Mesendoderm (in vitro differentiated cells): ENCODE results near the gene ZCWPW1. TPM values are rescaled to one million over a fixed set of nuclear protein-coding genes. Genes with fewer than 3 reads are reported as not detected.

Experiments
- DNase-seq: peaks from one replicate; pipeline ENCODE4 v3.0.0; 2013
- H2AK5ac ChIP-seq: 2 replicates; pipeline ENCODE4 v1.6.1; 2013; ENCODE audit warnings: low read length, inconsistent platforms
- H2BK120ac ChIP-seq: 2 replicates; pipeline ENCODE4 v1.6.1; 2013; ENCODE audit warnings: low read depth, mild to moderate bottlenecking, low read length, moderate library complexity, mixed read lengths
- H2BK15ac ChIP-seq: replicated peaks from 2 replicates; pipeline ENCODE4 v1.6.1; 2013; ENCODE audit warnings: low read depth, mild to moderate bottlenecking, moderate library complexity
- H2BK5ac ChIP-seq: 2 replicates; pipeline ENCODE4 v1.6.1; 2013; ENCODE audit warnings: low read length, inconsistent platforms
- H3K18ac ChIP-seq: 2 replicates; pipeline ENCODE4 v1.6.1; 2013; ENCODE audit warnings: mild to moderate bottlenecking, low read length, mixed read lengths
- H3K23ac ChIP-seq: one replicate; pipeline ENCODE4 v1.6.1; 2013; ENCODE audit warnings: low read length
- H3K27ac ChIP-seq: 2 replicates; pipeline ENCODE4 v1.5.1; 2013; ENCODE audit warnings: low read depth, mild to moderate bottlenecking, inconsistent platforms, low read length, moderate library complexity
- H3K27me3 ChIP-seq: 2 replicates; pipeline ENCODE4 v1.6.1; 2013; ENCODE audit warnings: low read length, control low read depth, mild to moderate bottlenecking, inconsistent platforms; ENCODE audit not compliant: insufficient read depth, poor library complexity
- H3K36me3 ChIP-seq: 2 replicates; pipeline ENCODE4 v1.6.1; 2013; ENCODE audit warnings: low read length, inconsistent platforms; ENCODE audit not compliant: control insufficient read depth, insufficient read depth
- H3K4ac ChIP-seq: one replicate; pipeline ENCODE4 v1.6.1; 2013; ENCODE audit warnings: low read depth, mild to moderate bottlenecking, low read length, moderate library complexity
- H3K4me1 ChIP-seq: 2 replicates; pipeline ENCODE4 v1.6.1; 2013; ENCODE audit warnings: low read depth, low read length, inconsistent platforms; ENCODE audit not compliant: control insufficient read depth
- H3K4me2 ChIP-seq: 2 replicates; pipeline ENCODE4 v1.6.1; 2013; ENCODE audit warnings: low read length
- H3K4me3 ChIP-seq: 2 replicates; pipeline ENCODE4 v1.5.1; 2013; ENCODE audit warnings: mild to moderate bottlenecking, low read length
- H3K56ac ChIP-seq: one replicate; pipeline ENCODE4 v1.6.1; 2013; ENCODE audit warnings: low read length
- H3K79me1 ChIP-seq: 2 replicates; pipeline ENCODE4 v1.6.1; 2013; ENCODE audit warnings: low read length, inconsistent platforms
- H3K79me2 ChIP-seq: 2 replicates; pipeline ENCODE4 v1.6.1; 2013; ENCODE audit warnings: mild to moderate bottlenecking, low read length; ENCODE audit not compliant: control insufficient read depth, insufficient read depth
- H3K9ac ChIP-seq: 2 replicates; pipeline ENCODE4 v1.6.1; 2013; ENCODE audit warnings: low read length, inconsistent platforms
- H4K5ac ChIP-seq: one replicate; pipeline ENCODE4 v1.6.1; 2013; ENCODE audit warnings: low read length
- H4K8ac ChIP-seq: one replicate; pipeline ENCODE4 v1.6.1; 2013; ENCODE audit warnings: low read depth, mild to moderate bottlenecking, control low read depth, low read length, moderate library complexity
- WGBS: extraction: QIAGEN DNeasy Blood & Tissue Kit; methylation state at CpG from one replicate; pipeline ENCODE4 v1.1.7; 2013; ENCODE audit warnings: low lambda C conversion rate, missing lambda C conversion rate; ENCODE audit not compliant: insufficient coverage; ENCODE audit errors: extremely low coverage; 5-methylcytosine and 5-hydroxymethylcytosine counted together
- polyA plus RNA-seq, 2 experiments: library from polyadenylated mRNA; stranded (reverse); fragments of 200-250 nt; gene quantifications; one replicate each; pipeline ENCODE4 v1.2.3, GENCODE V29; 2013

Gene ZCWPW1
- polyA plus RNA-seq (2013, experiment 1 of 2) = 1.1 TPM
- polyA plus RNA-seq (2013, experiment 2 of 2) = 0.95 TPM

GRCh38 chr7:100428199-100428966, at the start of gene ZCWPW1:
Gene ZCWPW1 (minus strand): TSS chr7:100428703. CDS start chr7:100420649, 8,054 bp downstream.
- peak; percentile 98 for DNase-seq
- Histone ChIP-seq H3K27ac (peak within 1 kb of the TSS; percentile 99), H2AK5ac (peak within 1 kb of the TSS; percentile 75), H2BK15ac (no peak within 1 kb of the TSS), H3K4me2 (peak within 1 kb of the TSS; percentile 97), H3K36me3 (peaks cover 5% of the 10 kb centered on the region), H3K27me3 (no peaks in the 10 kb centered on the region), H4K5ac (peak within 1 kb of the TSS; percentile 12), H2BK5ac (peak within 1 kb of the TSS; percentile 99), H3K79me2 (peaks cover 33% of the 10 kb centered on the region), H3K23ac (no peak within 1 kb of the TSS), H3K9ac (peak within 1 kb of the TSS; percentile 97), H3K4me1 (peaks cover 12% of the 10 kb centered on the region), H4K8ac (no peak within 1 kb of the TSS), H3K4ac (no peak within 1 kb of the TSS), H2BK120ac (no peak within 1 kb of the TSS), H3K56ac (peak within 1 kb of the TSS; percentile 100), H3K18ac (peak within 1 kb of the TSS; percentile 99), H3K4me3 (peak within 1 kb of the TSS; percentile 76), H3K79me1 (peaks cover 20% of the 10 kb centered on the region)
- WGBS = no CpG with 5 or more reads among the region's 66 CpGs

- H3K23ac ChIP-seq = no peak overlapping the region
- no CpG with 5 or more reads among the region's 16 CpGs for WGBS
- DNase-seq = no peak
These were observed 49.4 kb upstream of the ZCWPW1 start for GRCh38 chr7:100477871-100478267.

DNA sequence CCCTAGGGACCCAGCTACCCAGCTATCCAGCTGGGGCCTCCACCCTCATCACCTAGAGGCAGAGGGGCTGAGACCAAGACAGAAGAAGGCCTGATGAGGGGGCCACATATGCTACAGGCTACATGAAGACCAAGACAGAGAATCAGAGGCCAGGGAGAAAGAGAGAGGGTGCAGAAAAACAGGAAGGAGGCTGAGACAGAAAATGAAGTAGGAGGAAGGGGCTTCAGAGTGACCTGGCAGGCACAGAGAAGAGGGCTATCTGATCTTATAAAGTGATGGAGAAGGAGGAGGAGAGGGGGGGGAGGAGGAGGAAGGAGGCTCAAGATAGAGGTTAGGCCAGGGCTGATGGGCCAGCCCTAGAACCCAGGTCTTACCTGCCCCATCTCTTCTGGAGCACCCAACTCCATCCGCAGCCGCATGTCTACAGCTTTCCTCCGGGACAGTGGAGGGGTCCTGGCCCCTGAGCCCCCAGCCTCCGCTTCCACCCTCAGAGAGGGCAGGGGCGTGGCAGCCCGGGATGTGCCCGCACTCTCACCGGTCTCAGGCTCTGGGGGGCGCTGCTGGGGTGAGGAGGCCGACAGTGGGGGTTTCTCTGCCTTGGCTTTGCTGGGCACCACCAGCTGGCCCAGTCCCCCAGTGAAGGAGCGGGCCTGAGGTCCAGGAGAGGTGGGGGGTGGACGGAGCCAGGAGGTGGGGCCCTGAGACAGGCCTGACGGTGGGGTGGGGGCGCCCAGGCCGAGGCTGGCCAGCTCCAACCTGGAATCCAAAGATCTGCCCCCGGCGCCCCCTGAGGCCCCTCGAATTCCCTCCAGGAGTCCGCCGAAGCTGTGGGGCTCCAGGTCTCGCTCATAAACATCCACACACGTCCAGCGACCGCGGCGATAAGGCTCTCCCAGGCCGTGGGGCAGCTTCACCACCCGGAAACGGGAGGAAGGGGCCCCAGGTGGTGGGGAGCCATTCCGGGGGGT, 48.7 kb upstream of the ZCWPW1 start:
- Histone ChIP-seq H2AK5ac (no peak overlapping the region), H2BK5ac (no peak overlapping the region), H4K5ac (no peak overlapping the region), H3K4me1 (no peaks in the 10 kb centered on the region), H3K27ac (no peak overlapping the region), H3K18ac (peak overlapping the region; percentile 64), H2BK120ac (no peak overlapping the region), H3K36me3 (no peaks in the 10 kb centered on the region), H3K9ac (peak overlapping the region; percentile 66), H3K79me2 (no peaks in the 10 kb centered on the region), H3K4me3 (no peak overlapping the region), H3K23ac (no peak overlapping the region), H4K8ac (no peak overlapping the region), H3K27me3 (no peaks in the 10 kb centered on the region), H3K79me1 (no peaks in the 10 kb centered on the region), H3K56ac (peak overlapping the region; percentile 54), H3K4me2 (peak overlapping the region; percentile 31), H3K4ac (peak overlapping the region; percentile 81), H2BK15ac (no peak overlapping the region)
- no CpG with 5 or more reads among the region's 30 CpGs for WGBS
- DNase-seq = no peak

More at GRCh38 chr7:100477871-100478267, 49.4 kb upstream of the ZCWPW1 start:
- Histone ChIP-seq H3K18ac (peak overlapping the region; percentile 64), H4K5ac (no peak overlapping the region), H3K4me1 (no peaks in the 10 kb centered on the region), H3K4ac (peak overlapping the region; percentile 81), H3K36me3 (no peaks in the 10 kb centered on the region), H2BK5ac (no peak overlapping the region), H3K27ac (no peak overlapping the region), H3K79me1 (no peaks in the 10 kb centered on the region), H2AK5ac (no peak overlapping the region), H3K4me3 (no peak overlapping the region), H3K56ac (peak overlapping the region; percentile 94), H3K27me3 (no peaks in the 10 kb centered on the region), H3K79me2 (no peaks in the 10 kb centered on the region), H3K4me2 (peak overlapping the region; percentile 76), H4K8ac (no peak overlapping the region), H3K9ac (peak overlapping the region; percentile 93), H2BK120ac (no peak overlapping the region), H2BK15ac (no peak overlapping the region)

DNA sequence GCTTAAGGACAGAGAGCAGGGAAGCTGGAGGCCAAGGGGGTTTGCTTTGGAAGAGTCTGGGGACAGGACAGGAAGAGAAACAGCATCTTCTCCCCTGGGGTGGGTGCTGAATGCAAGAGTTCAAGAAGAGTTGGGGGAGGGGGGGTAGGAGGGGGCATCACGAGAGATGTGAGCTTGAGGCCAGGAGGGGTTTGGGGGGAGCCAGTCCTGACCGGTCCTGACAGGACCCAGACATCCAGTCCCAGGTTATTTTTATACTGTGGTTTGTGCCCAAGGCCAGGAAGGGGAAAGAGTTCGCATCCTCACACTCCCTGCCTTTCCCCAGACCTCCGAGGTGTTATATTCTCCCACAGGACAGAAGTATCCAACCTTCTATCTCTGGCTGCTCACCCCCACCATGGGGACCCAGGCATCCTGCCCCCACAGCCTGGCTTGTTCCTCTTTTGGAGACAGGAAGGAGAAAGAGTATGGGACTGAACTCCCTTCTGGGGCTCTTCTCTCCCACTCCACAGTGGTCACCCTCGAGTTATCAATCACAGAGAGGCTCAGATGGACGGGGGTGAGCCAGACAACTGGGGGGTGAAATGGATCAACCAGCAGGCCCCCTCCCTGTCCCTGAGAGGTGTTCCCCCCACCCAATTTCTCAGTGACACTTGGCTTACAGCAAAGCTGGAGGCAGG, 47.7 kb upstream of the ZCWPW1 start:
- no peak overlapping the region for H3K23ac ChIP-seq
- no peak overlapping the region for H3K4ac ChIP-seq
- H3K27ac ChIP-seq = no peak overlapping the region
- H3K18ac ChIP-seq = no peak overlapping the region
- H3K4me3 ChIP-seq = no peak overlapping the region
- no peak overlapping the region for H2AK5ac ChIP-seq
- no peak for DNase-seq
- H3K9ac ChIP-seq = peak overlapping the region; percentile 27
- H3K36me3 ChIP-seq = no peaks in the 10 kb centered on the region
- peaks cover 2% of the 10 kb centered on the region for H3K4me1 ChIP-seq
- WGBS = no CpG with 5 or more reads among the region's 6 CpGs
- H3K4me2 ChIP-seq = no peak overlapping the region
- H2BK5ac ChIP-seq = no peak overlapping the region
- H2BK15ac ChIP-seq = no peak overlapping the region
- no peaks in the 10 kb centered on the region for H3K27me3 ChIP-seq
- H2BK120ac ChIP-seq = no peak overlapping the region
- H4K8ac ChIP-seq = no peak overlapping the region
- peak overlapping the region; percentile 6 for H3K56ac ChIP-seq
- no peak overlapping the region for H4K5ac ChIP-seq
- H3K79me2 ChIP-seq = no peaks in the 10 kb centered on the region
- H3K79me1 ChIP-seq = no peaks in the 10 kb centered on the region

GRCh38 chr7:100475549-100475948, 47.0 kb upstream of the ZCWPW1 start:
- Histone ChIP-seq H3K23ac (no peak overlapping the region), H3K56ac (peak overlapping the region; percentile 6), H2BK5ac (no peak overlapping the region), H3K79me2 (no peaks in the 10 kb centered on the region), H3K4me2 (no peak overlapping the region), H3K4ac (no peak overlapping the region), H3K27me3 (no peaks in the 10 kb centered on the region), H2BK15ac (no peak overlapping the region), H4K8ac (no peak overlapping the region), H3K79me1 (no peaks in the 10 kb centered on the region), H3K9ac (peak overlapping the region; percentile 21), H2BK120ac (no peak overlapping the region), H3K4me3 (no peak overlapping the region), H4K5ac (no peak overlapping the region), H3K4me1 (peaks cover 2% of the 10 kb centered on the region), H3K36me3 (no peaks in the 10 kb centered on the region), H3K27ac (no peak overlapping the region), H2AK5ac (no peak overlapping the region), H3K18ac (no peak overlapping the region)
- DNase-seq = no peak
- WGBS = no CpG with 5 or more reads among the region's 9 CpGs
